SK-N-SH (cell line): ENCODE data around the gene TLX2. TPM values are rescaled to one million over a fixed set of nuclear protein-coding genes. Genes with fewer than 3 reads are reported as not detected.

Source experiments
- CTCF ChIA-PET: fragments of 300-600, 350-600 bp; formaldehyde crosslinking; extraction: SDS; loops from one replicate; lab custom pipeline; 2021; lab: Yijun Ruan, JAX
- POLR2A ChIA-PET: fragments of 350-600 bp; sonication (Branson Sonifier 250); formaldehyde crosslinking; extraction: SDS; loops from one replicate; lab custom pipeline; 2020; ENCODE audit warnings: antibody characterized with exemption, inconsistent platforms; lab: Yijun Ruan, JAX
- DNase-seq: peaks from one replicate; pipeline ENCODE4 v3.0.0; 2012
- H2AFZ ChIP-seq: fragments of 200-600 bp; sonication (generic); 2 replicates; pipeline ENCODE4 v1.8.1; 2016; ENCODE audit warnings: antibody characterized with exemption, mild to moderate bottlenecking, low read depth
- H3F3A ChIP-seq: fragments of 200-600 bp; sonication (generic); replicated peaks from 2 replicates; pipeline ENCODE3; 2016; ENCODE audit warnings: antibody characterized with exemption, mild to moderate bottlenecking; ENCODE audit not compliant: insufficient read depth
- H3K27ac ChIP-seq, 2 experiments: fragments of 200-500 bp in 1 of 2; fragments of 200-600 bp in 1 of 2; sonication (Bioruptor generic) in 1 of 2; sonication (generic), shearing (Covaris generic) in 1 of 2; 2 replicates each; pipeline versions ENCODE4 v1.5.1 to v1.6.1; 2014 to 2016; ENCODE audit warnings: low read depth in 2 of 2, inconsistent platforms in 1 of 2, low read length in 1 of 2, mild to moderate bottlenecking in 1 of 2, mixed read lengths in 1 of 2
- H3K27me3 ChIP-seq: fragments of 200-600 bp; sonication (generic), shearing (Covaris generic); 2 replicates; pipeline ENCODE4 v1.6.1; 2016; ENCODE audit warnings: mixed run types; ENCODE audit not compliant: insufficient read depth
- H3K36me3 ChIP-seq, 2 experiments: fragments of 200-500 bp in 1 of 2; fragments of 200-600 bp in 1 of 2; sonication (Bioruptor generic) in 1 of 2; sonication (generic) in 1 of 2; replicated peaks in 1 of 2; 2 replicates each; pipeline versions ENCODE3 to v1.5.1; 2014 to 2016; ENCODE audit warnings: low read length in 1 of 2, mild to moderate bottlenecking in 1 of 2; ENCODE audit not compliant: insufficient read depth in 2 of 2, control insufficient read depth in 1 of 2
- H3K4me1 ChIP-seq, 2 experiments: fragments of 200-500 bp in 1 of 2; fragments of 200-600 bp in 1 of 2; sonication (Bioruptor generic) in 1 of 2; sonication (generic), shearing (Covaris generic) in 1 of 2; 2 replicates each; pipeline versions ENCODE4 v1.5.1 to v1.6.1; 2014 to 2016; ENCODE audit warnings: low read depth in 1 of 2, low read length in 1 of 2, mixed run types in 1 of 2; ENCODE audit not compliant: insufficient read depth in 2 of 2, control insufficient read depth in 1 of 2
- H3K4me2 ChIP-seq: fragments of 200-600 bp; sonication (generic), shearing (Covaris generic); 2 replicates; pipeline ENCODE4 v1.6.1; 2017; ENCODE audit warnings: mixed run types
- H3K4me3 ChIP-seq, 2 experiments: fragments of 200-500 bp in 1 of 2; fragments of 200-600 bp in 1 of 2; sonication (Bioruptor generic) in 1 of 2; sonication (generic), shearing (Covaris generic) in 1 of 2; 2 replicates each; pipeline versions ENCODE4 v1.5.1 to v1.8.1; 2014 to 2016; ENCODE audit warnings: low read depth in 2 of 2, inconsistent platforms in 1 of 2, low read length in 1 of 2, mild to moderate bottlenecking in 1 of 2, mixed read lengths in 1 of 2, moderate library complexity in 1 of 2
- H3K79me2 ChIP-seq: fragments of 200-600 bp; sonication (generic); 2 replicates; pipeline ENCODE4 v1.8.1; 2017; ENCODE audit warnings: mild to moderate bottlenecking; ENCODE audit not compliant: insufficient read depth
- H3K9ac ChIP-seq: fragments of 200-600 bp; sonication (generic); 2 replicates; pipeline ENCODE4 v1.6.1; 2017; ENCODE audit warnings: mixed run types
- H3K9me2 ChIP-seq: fragments of 200-600 bp; sonication (generic); 2 replicates; pipeline ENCODE4 v1.6.1; 2017; ENCODE audit warnings: mixed run types
- H3K9me3 ChIP-seq: fragments of 200-600 bp; sonication (generic); 2 replicates; pipeline ENCODE4 v1.6.1; 2017; ENCODE audit warnings: mixed run types, mild to moderate bottlenecking, moderate library complexity
- H4K20me1 ChIP-seq: fragments of 200-600 bp; sonication (generic); 2 replicates; pipeline ENCODE4 v1.6.1; 2017; ENCODE audit warnings: mild to moderate bottlenecking, mixed run types; ENCODE audit not compliant: insufficient read depth
- FOSL2 ChIP-seq: IDR thresholded peaks from 2 replicates; pipeline ENCODE4 v1.4.0; 2012; ENCODE audit warnings: low read depth, mild to moderate bottlenecking, moderate library complexity, borderline replicate concordance
- FOXJ3 ChIP-seq: sonication (generic); formaldehyde crosslinking; IDR thresholded peaks from 2 replicates; pipeline ENCODE4 v1.5.1; 2020; ENCODE audit warnings: mild to moderate bottlenecking, missing genetic modification reagents
- GATA2 ChIP-seq: sonication (generic); formaldehyde crosslinking; IDR thresholded peaks from 2 replicates; pipeline ENCODE4 v1.5.0; 2020; ENCODE audit warnings: mild to moderate bottlenecking, missing genetic modification reagents
- JUND ChIP-seq: IDR thresholded peaks from 2 replicates; pipeline ENCODE4 v1.4.0; 2012
- MEF2A ChIP-seq: IDR thresholded peaks from 2 replicates; pipeline ENCODE4 v1.4.0; 2012; ENCODE audit warnings: low read depth, borderline replicate concordance
- NRF1 ChIP-seq: IDR thresholded peaks from 2 replicates; pipeline ENCODE4 v1.6.1; 2012; ENCODE audit warnings: low read depth, mild to moderate bottlenecking, low read length
- RAD21 ChIP-seq: IDR thresholded peaks from 2 replicates; pipeline ENCODE4 v1.6.1; 2012; ENCODE audit warnings: mild to moderate bottlenecking, low read length
- RCOR1 ChIP-seq: fragments of 150-350 bp; IDR thresholded peaks from 2 replicates; pipeline ENCODE4 v1.6.1; 2017; ENCODE audit warnings: antibody characterized with exemption, low read length
- RXRA ChIP-seq: IDR thresholded peaks from 2 replicates; pipeline ENCODE4 v1.4.0; 2012; ENCODE audit warnings: low read depth, mild to moderate bottlenecking, borderline replicate concordance
- SIN3A ChIP-seq: IDR thresholded peaks from 2 replicates; pipeline ENCODE4 v1.6.1; 2012; ENCODE audit warnings: low read depth, mild to moderate bottlenecking, low read length, moderate library complexity, borderline replicate concordance
- TCF12 ChIP-seq: IDR thresholded peaks from 2 replicates; pipeline ENCODE4 v1.4.0; 2012
- TEAD4 ChIP-seq: IDR thresholded peaks from 2 replicates; pipeline ENCODE4 v1.4.0; 2012; ENCODE audit warnings: mild to moderate bottlenecking, borderline replicate concordance; ENCODE audit not compliant: insufficient read depth
- YY1 ChIP-seq: IDR thresholded peaks from 2 replicates; pipeline ENCODE4 v1.4.0; 2012; ENCODE audit warnings: low read depth, mild to moderate bottlenecking
- WGBS: methylation state at CpG from one replicate; pipeline ENCODE4 v1.1.6; 2017; ENCODE audit warnings: low lambda C conversion rate; 5-methylcytosine and 5-hydroxymethylcytosine counted together
- polyA plus RNA-seq, 3 experiments: library from polyadenylated mRNA; depleted of rRNA; stranded (reverse); fragments of >200 nt; gene quantifications; 2 replicates each; pipeline ENCODE4 v1.2.3, GENCODE V29; 2012
- TF ChIP-seq, protein P1 (sequence below): fragments of 150-350 bp; IDR thresholded peaks from 2 replicates; pipeline ENCODE4 v1.6.1; 2017; ENCODE audit warnings: antibody characterized with exemption, low read length, low read depth, borderline replicate concordance
- TF ChIP-seq, protein P2 (sequence below): IDR thresholded peaks from 2 replicates; pipeline ENCODE4; 2012
- TF ChIP-seq, protein P3 (sequence below): fragments of 200-600 bp; sonication (generic); IDR thresholded peaks from 2 replicates; pipeline ENCODE4 v1.6.1; 2017; ENCODE audit warnings: antibody characterized with exemption, mild to moderate bottlenecking, moderate library complexity
- TF ChIP-seq, protein P4 (sequence below): IDR thresholded peaks from 2 replicates; pipeline ENCODE4 v1.4.0; 2012; ENCODE audit warnings: low read depth

TLX2 gene
- polyA plus RNA-seq, 1 of the 3 experiments (the other 2 are of a cell fraction), result 24.5 TPM

DNA sequence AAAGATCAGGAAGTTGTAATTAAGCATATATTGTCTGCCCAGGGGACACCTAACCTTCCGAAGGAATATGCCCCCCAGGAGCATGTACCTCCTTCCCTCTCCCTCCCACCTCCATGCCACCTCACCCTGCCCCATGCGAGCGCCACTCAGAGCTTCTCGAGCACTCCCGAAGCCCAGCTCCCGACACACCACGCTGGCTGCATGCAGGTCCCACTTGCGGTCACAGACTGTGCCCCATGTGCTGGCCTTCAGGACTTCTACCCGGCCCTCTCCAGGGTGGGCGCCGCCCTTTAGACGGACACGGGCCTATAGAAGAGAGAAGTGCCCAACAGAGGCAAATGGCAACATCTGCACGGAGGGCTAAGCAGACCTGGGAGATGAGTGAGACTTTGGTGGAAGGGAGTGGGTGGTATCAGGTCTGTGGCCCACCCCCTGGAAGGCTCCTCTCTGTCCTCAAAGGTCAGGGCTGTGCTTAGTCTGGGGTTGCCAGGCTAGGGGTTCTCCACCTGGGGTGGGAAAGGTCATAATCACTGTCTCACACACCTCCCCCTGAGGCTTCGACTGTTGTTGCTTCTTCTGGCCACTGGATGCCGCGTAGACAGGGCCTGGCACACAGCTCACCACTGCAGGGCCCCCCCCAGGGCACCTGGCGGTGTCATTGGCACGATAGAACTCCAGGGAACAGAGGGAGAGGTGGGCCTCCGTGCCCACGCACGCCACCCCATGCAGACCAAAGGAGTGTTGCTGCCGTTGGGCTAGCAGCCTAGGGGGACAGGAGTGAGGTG, 22.1 kb downstream of the TLX2 start:
- no peaks in the 10 kb centered on the region for H3K9me3 ChIP-seq
- 88% methylated on average over 21 of the region's 23 CpGs for WGBS
- no peak for TF ChIP-seq FOXJ3
- TF ChIP-seq, protein P1, sequence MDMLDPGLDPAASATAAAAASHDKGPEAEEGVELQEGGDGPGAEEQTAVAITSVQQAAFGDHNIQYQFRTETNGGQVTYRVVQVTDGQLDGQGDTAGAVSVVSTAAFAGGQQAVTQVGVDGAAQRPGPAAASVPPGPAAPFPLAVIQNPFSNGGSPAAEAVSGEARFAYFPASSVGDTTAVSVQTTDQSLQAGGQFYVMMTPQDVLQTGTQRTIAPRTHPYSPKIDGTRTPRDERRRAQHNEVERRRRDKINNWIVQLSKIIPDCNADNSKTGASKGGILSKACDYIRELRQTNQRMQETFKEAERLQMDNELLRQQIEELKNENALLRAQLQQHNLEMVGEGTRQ, result no peak
- TF ChIP-seq RAD21, result no peak
- TF ChIP-seq MEF2A, result no peak
- TF ChIP-seq GATA2 (CRISPR knock-in tag), result no peak
- no peak for TF ChIP-seq YY1
- TF ChIP-seq RCOR1, result no peak
- no peak for TF ChIP-seq TEAD4
- TF ChIP-seq TCF12, result no peak
- no peak for TF ChIP-seq FOSL2
- TF ChIP-seq, protein P2, sequence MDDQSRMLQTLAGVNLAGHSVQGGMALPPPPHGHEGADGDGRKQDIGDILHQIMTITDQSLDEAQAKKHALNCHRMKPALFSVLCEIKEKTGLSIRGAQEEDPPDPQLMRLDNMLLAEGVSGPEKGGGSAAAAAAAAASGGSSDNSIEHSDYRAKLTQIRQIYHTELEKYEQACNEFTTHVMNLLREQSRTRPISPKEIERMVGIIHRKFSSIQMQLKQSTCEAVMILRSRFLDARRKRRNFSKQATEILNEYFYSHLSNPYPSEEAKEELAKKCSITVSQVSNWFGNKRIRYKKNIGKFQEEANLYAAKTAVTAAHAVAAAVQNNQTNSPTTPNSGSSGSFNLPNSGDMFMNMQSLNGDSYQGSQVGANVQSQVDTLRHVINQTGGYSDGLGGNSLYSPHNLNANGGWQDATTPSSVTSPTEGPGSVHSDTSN, result no peak
- no peak for TF ChIP-seq RXRA
- TF ChIP-seq, protein P3, sequence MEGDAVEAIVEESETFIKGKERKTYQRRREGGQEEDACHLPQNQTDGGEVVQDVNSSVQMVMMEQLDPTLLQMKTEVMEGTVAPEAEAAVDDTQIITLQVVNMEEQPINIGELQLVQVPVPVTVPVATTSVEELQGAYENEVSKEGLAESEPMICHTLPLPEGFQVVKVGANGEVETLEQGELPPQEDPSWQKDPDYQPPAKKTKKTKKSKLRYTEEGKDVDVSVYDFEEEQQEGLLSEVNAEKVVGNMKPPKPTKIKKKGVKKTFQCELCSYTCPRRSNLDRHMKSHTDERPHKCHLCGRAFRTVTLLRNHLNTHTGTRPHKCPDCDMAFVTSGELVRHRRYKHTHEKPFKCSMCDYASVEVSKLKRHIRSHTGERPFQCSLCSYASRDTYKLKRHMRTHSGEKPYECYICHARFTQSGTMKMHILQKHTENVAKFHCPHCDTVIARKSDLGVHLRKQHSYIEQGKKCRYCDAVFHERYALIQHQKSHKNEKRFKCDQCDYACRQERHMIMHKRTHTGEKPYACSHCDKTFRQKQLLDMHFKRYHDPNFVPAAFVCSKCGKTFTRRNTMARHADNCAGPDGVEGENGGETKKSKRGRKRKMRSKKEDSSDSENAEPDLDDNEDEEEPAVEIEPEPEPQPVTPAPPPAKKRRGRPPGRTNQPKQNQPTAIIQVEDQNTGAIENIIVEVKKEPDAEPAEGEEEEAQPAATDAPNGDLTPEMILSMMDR, result no peak
- no peak for TF ChIP-seq SIN3A
- TF ChIP-seq NRF1, result no peak
- TF ChIP-seq JUND, result no peak
- TF ChIP-seq, protein P4, sequence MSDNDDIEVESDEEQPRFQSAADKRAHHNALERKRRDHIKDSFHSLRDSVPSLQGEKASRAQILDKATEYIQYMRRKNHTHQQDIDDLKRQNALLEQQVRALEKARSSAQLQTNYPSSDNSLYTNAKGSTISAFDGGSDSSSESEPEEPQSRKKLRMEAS, result no peak
- H2AFZ ChIP-seq, result no peak overlapping the region
- POLR2A ChIA-PET, result interaction anchor here (0.7 kb wide), 1 partner anchor 10 kb away, joined by 3 read pairs; no protein-coding TSS in a partner anchor
- no peak overlapping the region for H3K4me3 ChIP-seq
- no peak overlapping the region for H3K4me2 ChIP-seq
- no peak for DNase-seq
- no peak overlapping the region for H3K9ac ChIP-seq
- H4K20me1 ChIP-seq, result no peaks in the 10 kb centered on the region
- H3K27ac ChIP-seq, result no peak overlapping the region
- peaks cover 10 to 26% of the 10 kb centered on the region in 2 experiments for H3K36me3 ChIP-seq
- no peaks in the 10 kb centered on the region for H3K9me2 ChIP-seq
- H3K27me3 ChIP-seq, result no peaks in the 10 kb centered on the region
- peaks cover 2 to 5% of the 10 kb centered on the region in 2 experiments; a peak in 3 of 4 replicates for H3K4me1 ChIP-seq
- CTCF ChIA-PET, result interaction anchor here (2.1 to 7.8 kb wide), 2 partner anchors 30 to 54 kb away, joined by 7 to 102 read pairs; partner anchors contain the start of genes CCDC142, PCGF1 and TTC31
- H3K79me2 ChIP-seq, result peaks cover 6% of the 10 kb centered on the region; the same call in 1 of the 2 replicates
- peaks cover 18% of the 10 kb centered on the region for H3F3A ChIP-seq
